HCT116 (cell line): ENCODE results near the gene FCRLB. TPM values are rescaled to one million over a fixed set of nuclear protein-coding genes. Genes with fewer than 3 reads are reported as not detected.

ENCODE experiments used
- ATAC-seq: fragments of 200-7000 bp; cut with Tn5 transposase; 2 replicates; pipeline ENCODE4 v1.9.1; 2020; ENCODE audit warnings: mild to moderate bottlenecking, moderate library complexity
- BruUV-seq: library from RNA; stranded (reverse); fragments of 400-500 nt; replicated peaks from 2 replicates; lab custom pipeline; 2021; lab: Mats Ljungman, UMichigan
- CTCF ChIA-PET: fragments of 300-600 bp; sonication (Branson Sonifier 250); formaldehyde crosslinking; loops from one replicate; lab custom pipeline; 2021; ENCODE audit warnings: antibody characterized with exemption; lab: Charles Lee
- POLR2A ChIA-PET: fragments of 300-600, 350-600 bp; sonication (Branson Sonifier 250); formaldehyde crosslinking; loops from one replicate; lab custom pipeline; 2021; ENCODE audit warnings: antibody characterized with exemption; lab: Charles Lee
- RAD21 ChIA-PET, 2 experiments: fragments of 300-600 bp; sonication (Branson Sonifier 250); formaldehyde crosslinking; loops; one replicate each; lab custom pipeline; 2023; ENCODE audit warnings: low total read pairs in 2 of 2; ENCODE audit not compliant: uncharacterized antibody in 2 of 2, unreplicated experiment in 2 of 2, low non-redundant PET in 1 of 2; lab: Charles Lee
- DNase-seq: peaks from one replicate; pipeline ENCODE4 v3.0.0-alpha.2; 2010; ENCODE audit warnings: low read depth, low spot score
- H2AFZ ChIP-seq: fragments of 200-600 bp; shearing (Covaris generic), sonication (generic); 2 replicates; pipeline ENCODE4 v1.6.1; 2017; ENCODE audit warnings: low read depth, mixed run types, mixed read lengths, antibody characterized with exemption, low read length; ENCODE audit not compliant: poor library complexity, severe bottlenecking
- H3K27ac ChIP-seq: 2 replicates; pipeline ENCODE4 v1.5.1; 2012; ENCODE audit warnings: low read depth, low read length
- H3K27me3 ChIP-seq: fragments of 200-600 bp; sonication (generic); 2 replicates; pipeline ENCODE4 v1.6.1; 2016; ENCODE audit warnings: mixed run types, low read length, mixed read lengths; ENCODE audit not compliant: insufficient read depth
- H3K36me3 ChIP-seq, 2 experiments: fragments of 200-500 bp in 1 of 2; fragments of 200-600 bp in 1 of 2; sonication (Bioruptor generic) in 1 of 2; sonication (generic) in 1 of 2; 2 replicates each; pipeline versions ENCODE4 v1.5.1 to v1.6.1; 2014 to 2016; ENCODE audit warnings: low read length in 2 of 2, inconsistent platforms in 1 of 2, mixed read lengths in 1 of 2, mixed run types in 1 of 2; ENCODE audit not compliant: insufficient read depth in 2 of 2, control insufficient read depth in 1 of 2
- H3K4me1 ChIP-seq, 2 experiments: fragments of 200-600 bp in 1 of 2; sonication (generic) in 1 of 2; 2 replicates each; pipeline versions ENCODE4 v1.5.1 to v1.6.1; 2012 to 2017; ENCODE audit warnings: low read length in 2 of 2, inconsistent platforms in 1 of 2, mild to moderate bottlenecking in 1 of 2, mixed read lengths in 1 of 2, mixed run types in 1 of 2, moderate library complexity in 1 of 2; ENCODE audit not compliant: insufficient read depth in 2 of 2, control insufficient read depth in 1 of 2
- H3K4me2 ChIP-seq: fragments of 200-600 bp; sonication (generic); 2 replicates; pipeline ENCODE4 v1.6.1; 2017; ENCODE audit warnings: mixed run types, low read length, mixed read lengths
- H3K4me3 ChIP-seq, 2 experiments: fragments of 200-600 bp in 1 of 2; sonication (generic) in 1 of 2; replicated peaks in 1 of 2; 2 replicates each; pipeline ENCODE4 v1.5.1; 2011 to 2016; ENCODE audit warnings: low read length in 2 of 2, control low read depth in 1 of 2, low read depth in 1 of 2, mild to moderate bottlenecking in 1 of 2, mixed read lengths in 1 of 2, mixed run types in 1 of 2
- H3K79me2 ChIP-seq: fragments of 200-600 bp; sonication (generic); 2 replicates; pipeline ENCODE4 v1.6.1; 2017; ENCODE audit warnings: mild to moderate bottlenecking, mixed run types, low read length, moderate library complexity, mixed read lengths; ENCODE audit not compliant: insufficient read depth
- H3K9ac ChIP-seq: fragments of 200-600 bp; sonication (generic); 2 replicates; pipeline ENCODE4 v1.6.1; 2016; ENCODE audit warnings: low read length, mixed read lengths
- H3K9me2 ChIP-seq: fragments of 200-600 bp; sonication (generic), shearing (Covaris generic); 2 replicates; pipeline ENCODE4 v1.6.1; 2017; ENCODE audit warnings: mixed run types, mild to moderate bottlenecking, moderate library complexity; ENCODE audit not compliant: insufficient read depth
- H3K9me3 ChIP-seq, 2 experiments: fragments of 200-500 bp in 1 of 2; fragments of 200-600 bp in 1 of 2; sonication (Bioruptor generic) in 1 of 2; sonication (generic) in 1 of 2; 2 replicates each; pipeline ENCODE4 v1.6.1; 2014 to 2017; ENCODE audit warnings: low read length in 2 of 2, mixed read lengths in 2 of 2, inconsistent platforms in 1 of 2, low read depth in 1 of 2, mild to moderate bottlenecking in 1 of 2, mixed run types in 1 of 2, moderate library complexity in 1 of 2; ENCODE audit not compliant: control insufficient read depth in 1 of 2, insufficient read depth in 1 of 2
- H4K20me1 ChIP-seq: fragments of 200-600 bp; sonication (generic), shearing (Covaris generic); 2 replicates; pipeline ENCODE4 v1.6.1; 2017; ENCODE audit warnings: mixed run types, mild to moderate bottlenecking, moderate library complexity; ENCODE audit not compliant: insufficient read depth
- CTCF ChIP-seq, 3 experiments: fragments of 200-600 bp in 1 of 3; sonication (generic) in 1 of 3; IDR thresholded peaks in 2 of 3; conservative IDR thresholded peaks in 1 of 3; 2 replicates each; pipeline ENCODE4 v1.5.1; 2012 to 2017; ENCODE audit warnings: low read depth in 2 of 3, low read length in 2 of 3, antibody characterized with exemption in 1 of 3, borderline replicate concordance in 1 of 3, control low read depth in 1 of 3, mild to moderate bottlenecking in 1 of 3, mixed read lengths in 1 of 3, mixed run types in 1 of 3, moderate library complexity in 1 of 3; ENCODE audit not compliant: insufficient read depth in 1 of 3
- POLR2AphosphoS5 ChIP-seq: IDR thresholded peaks from 2 replicates; pipeline ENCODE4 v1.6.1; 2011; ENCODE audit warnings: mild to moderate bottlenecking, low read depth, low read length, moderate library complexity
- RAD21 ChIP-seq: IDR thresholded peaks from 2 replicates; pipeline ENCODE4 v1.6.1; 2012; ENCODE audit warnings: low read depth, mild to moderate bottlenecking
- SP1 ChIP-seq: IDR thresholded peaks from 2 replicates; pipeline ENCODE4 v1.6.1; 2012; ENCODE audit warnings: low read depth
- ZBTB33 ChIP-seq: IDR thresholded peaks from 2 replicates; pipeline ENCODE4 v1.6.1; 2011; ENCODE audit warnings: mild to moderate bottlenecking, low read length, moderate library complexity; ENCODE audit not compliant: insufficient replicate concordance; ENCODE audit errors: extremely low read depth
- ZFX ChIP-seq: fragments of 450-650 bp; IDR thresholded peaks from 2 replicates; pipeline ENCODE4 v1.6.1; 2017
- ZNF274 ChIP-seq: fragments of 200-500 bp; sonication (Bioruptor generic); IDR thresholded peaks from 2 replicates; pipeline ENCODE4 v1.6.1; 2014; ENCODE audit warnings: mild to moderate bottlenecking, low read depth, low read length, inconsistent platforms
- intact Hi-C: fragments of 100-400 bp; cut with micrococcal nuclease; formaldehyde crosslinking; loops from 2 replicates; pipeline ENCODE4 v1.10.0; 2022
- total RNA-seq: library from RNA; stranded (reverse); gene quantifications from one replicate; pipeline ENCODE4 v1.2.1, GENCODE V29; 2021; ENCODE audit not compliant: unreplicated experiment
- TF ChIP-seq, protein P1 (sequence below): IDR thresholded peaks from 2 replicates; pipeline ENCODE4 v1.6.1; 2012

FCRLB gene
- total RNA-seq, 1 experiment from 2014 or later: 1.0 TPM

GRCh38 chr1:161770250-161770649, 48.9 kb downstream of the FCRLB start:
- no peak overlapping the region for H3K4me3 ChIP-seq
- peaks cover 3 to 15% of the 10 kb centered on the region in 2 experiments; a peak in 3 of 4 replicates for H3K4me1 ChIP-seq
- POLR2A ChIA-PET: no interaction called here
- no peak overlapping the region for H2AFZ ChIP-seq
- peaks cover 84% of the 10 kb centered on the region for H3K79me2 ChIP-seq
- no TSS peak for BruUV-seq
- H3K27ac ChIP-seq: no peak overlapping the region
- H3K27me3 ChIP-seq: no peaks in the 10 kb centered on the region
- H3K36me3 ChIP-seq: no peaks in the 10 kb centered on the region
- H4K20me1 ChIP-seq: no peaks in the 10 kb centered on the region
- H3K9me2 ChIP-seq: no peaks in the 10 kb centered on the region
- no peak overlapping the region for H3K9ac ChIP-seq
- TF ChIP-seq ZNF274: no peak
- TF ChIP-seq ZFX: no peak
- TF ChIP-seq, protein P1, sequence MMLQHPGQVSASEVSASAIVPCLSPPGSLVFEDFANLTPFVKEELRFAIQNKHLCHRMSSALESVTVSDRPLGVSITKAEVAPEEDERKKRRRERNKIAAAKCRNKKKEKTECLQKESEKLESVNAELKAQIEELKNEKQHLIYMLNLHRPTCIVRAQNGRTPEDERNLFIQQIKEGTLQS: no peak
- no peak for TF ChIP-seq RAD21
- no peak for TF ChIP-seq POLR2AphosphoS5
- TF ChIP-seq ZBTB33: no peak
- TF ChIP-seq CTCF (IDR thresholded peaks at IDR 0.05 in 2 of 3, conservative IDR thresholded peaks at IDR 0.05 in 1 of 3; ENCODE audit: borderline replicate concordance in 1 of 3, insufficient read depth in 1 of 3, low read depth in 2 of 3, low read length in 2 of 3): no peak
- no peak for TF ChIP-seq SP1
- no peak for ATAC-seq
- RAD21 ChIA-PET: no interaction called here
- H3K9me3 ChIP-seq: no peaks in the 10 kb centered on the region
- CTCF ChIA-PET: interaction anchor here (1.2 kb wide), 1 partner anchor 22 kb away, joined by 3 read pairs; no protein-coding TSS in a partner anchor
- no peak for DNase-seq
- intact Hi-C loops: no loop called here
- H3K4me2 ChIP-seq: no peak overlapping the region
